Measurements from ENCODE around the gene EPHB2.

EPHB2 gene

DNA sequence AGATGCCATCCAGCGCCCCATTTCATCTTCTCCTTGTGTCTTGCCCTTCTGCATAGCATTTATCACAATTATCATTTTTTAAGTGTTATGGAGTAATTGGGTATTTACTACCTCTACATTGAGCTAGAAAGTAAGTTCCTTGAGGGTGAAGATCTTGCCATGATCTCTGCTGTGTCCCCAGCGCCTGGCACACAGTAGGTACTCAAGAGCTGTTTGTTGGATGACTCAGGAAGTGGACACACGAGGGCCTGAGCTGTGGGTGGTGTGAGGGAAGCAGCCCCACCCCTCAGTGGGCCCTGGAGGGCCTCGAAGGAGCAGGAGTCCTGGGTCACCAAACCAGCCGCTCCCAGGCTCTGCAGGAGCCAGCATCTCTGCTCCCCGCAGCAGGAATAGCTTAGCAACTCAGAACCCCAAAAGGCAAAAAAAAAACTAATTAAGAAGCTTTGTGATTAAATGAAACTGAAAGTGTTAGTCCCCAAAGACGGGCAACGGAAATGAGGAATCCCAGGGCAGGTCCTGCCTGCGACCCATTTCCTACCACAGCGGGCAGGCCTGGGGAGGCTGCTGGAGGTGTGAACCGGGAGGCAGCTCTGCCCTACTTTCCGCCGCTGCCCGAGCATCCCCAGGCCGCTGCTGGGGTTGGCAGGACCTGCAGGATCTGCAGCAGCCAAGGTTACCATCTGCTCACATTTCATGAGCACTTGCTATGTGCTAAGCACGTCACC is 174.3 kb downstream of the EPHB2 start:
- DNase-seq (ENCODE audit: low read depth), result no peak

DNA sequence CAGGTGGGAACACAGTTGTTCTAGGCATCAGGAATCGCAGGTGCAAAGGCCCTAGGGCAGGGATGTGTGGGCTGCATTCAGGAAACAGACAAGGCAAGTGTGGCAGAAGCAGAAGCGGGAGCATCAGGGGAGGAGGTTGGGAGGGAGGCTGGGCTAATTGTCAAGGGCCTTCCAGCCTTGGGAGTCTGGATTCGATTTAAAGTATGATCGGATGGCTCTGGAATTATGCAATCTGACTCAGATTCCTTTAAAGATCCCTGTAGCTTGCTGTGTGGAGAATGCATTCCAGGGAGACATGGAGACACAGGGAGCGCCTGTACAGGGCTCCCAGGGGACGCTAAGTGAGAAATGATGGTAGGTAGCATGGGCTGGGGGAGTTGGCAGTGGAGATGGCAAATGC is 175.6 kb downstream of the EPHB2 start:
- DNase-seq (ENCODE audit: low read depth), result peak; percentile 81

DNA sequence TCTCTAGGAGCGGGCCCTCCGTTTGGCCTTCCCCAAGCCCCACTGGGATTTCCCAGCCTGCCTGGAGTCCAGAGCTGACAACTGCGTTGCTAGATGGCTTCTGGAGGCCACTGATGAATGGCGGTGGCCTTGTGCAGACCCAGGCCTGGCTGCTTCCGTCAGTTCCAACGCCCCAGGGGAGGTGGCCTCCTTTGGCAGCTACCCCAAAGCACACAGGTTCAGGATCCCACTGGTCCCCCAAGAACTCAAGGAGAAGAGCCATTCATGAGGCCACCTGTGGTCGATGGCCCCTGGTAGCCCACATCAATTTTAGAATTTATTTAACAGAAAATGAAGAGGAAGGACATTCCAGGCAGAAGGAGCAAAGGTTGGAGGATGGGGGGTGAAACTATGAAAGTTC is 176.9 kb downstream of the EPHB2 start:
- DNase-seq (ENCODE audit: low read depth), result no peak

DNA sequence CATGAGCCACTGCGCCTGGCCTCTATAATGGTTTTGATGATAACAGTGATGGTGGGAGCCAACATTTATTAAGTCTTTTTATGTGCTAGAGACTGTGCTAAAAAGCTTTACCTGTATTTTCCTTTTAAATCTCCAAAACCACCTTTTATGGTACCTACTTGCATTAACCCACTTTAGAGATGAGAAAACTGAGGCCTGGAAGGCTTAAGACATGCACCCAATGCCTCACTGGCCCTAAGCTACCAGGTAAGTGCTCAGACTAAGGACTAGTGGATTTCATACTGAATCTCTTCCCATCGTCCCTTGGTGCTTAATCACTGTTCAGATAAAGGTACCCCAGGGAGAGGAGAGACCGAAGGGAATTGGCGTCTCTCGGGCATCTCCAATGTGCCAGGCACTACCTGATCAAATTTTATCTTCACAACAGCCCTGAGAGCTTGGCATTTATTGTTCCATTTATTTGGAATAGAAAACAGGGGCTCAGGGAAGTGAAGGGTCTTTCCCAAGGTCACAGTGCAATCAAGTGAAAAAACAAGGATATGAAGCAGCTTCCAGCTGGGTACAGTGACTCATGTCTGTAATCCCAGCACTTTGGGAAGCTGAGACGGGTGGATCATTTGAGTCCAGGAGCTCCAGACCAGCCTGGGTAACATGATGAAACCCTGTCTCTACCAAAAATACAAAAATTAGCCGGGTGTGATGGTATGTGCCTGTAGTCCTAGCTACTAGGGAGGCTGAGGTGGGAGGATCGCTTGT is 177.9 kb downstream of the EPHB2 start:
- no peak for DNase-seq (ENCODE audit: low read depth)

DNA sequence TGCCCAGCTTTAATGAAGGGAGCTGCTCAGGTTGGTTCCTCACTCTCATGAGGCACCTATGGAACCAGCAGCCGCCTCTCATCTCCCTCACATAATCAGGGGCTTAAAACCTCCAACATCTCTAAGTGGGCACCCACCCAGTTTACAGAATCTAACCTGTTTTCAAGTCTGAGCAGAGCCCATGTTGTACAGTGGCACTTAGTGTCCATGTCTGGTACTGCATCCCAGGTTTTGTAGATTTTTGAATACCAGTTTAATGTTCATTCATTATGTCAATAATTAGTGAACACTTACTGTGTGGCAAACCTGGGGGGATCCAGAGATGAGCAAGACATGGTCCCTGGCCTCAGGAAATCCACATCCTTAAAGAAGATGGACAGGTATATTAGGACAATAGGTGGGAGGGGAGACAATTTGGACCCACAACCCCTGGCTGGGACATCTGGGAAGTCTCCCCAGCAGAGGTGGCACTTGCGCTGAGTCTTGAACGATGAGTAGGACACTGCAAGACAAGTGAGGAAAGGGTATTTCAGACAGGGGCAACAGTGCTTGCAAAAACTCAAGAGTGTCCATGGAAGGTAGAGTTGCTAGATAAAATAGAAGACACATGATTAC is 178.7 kb downstream of the EPHB2 start:
- no peak for DNase-seq (ENCODE audit: low read depth)

DNA sequence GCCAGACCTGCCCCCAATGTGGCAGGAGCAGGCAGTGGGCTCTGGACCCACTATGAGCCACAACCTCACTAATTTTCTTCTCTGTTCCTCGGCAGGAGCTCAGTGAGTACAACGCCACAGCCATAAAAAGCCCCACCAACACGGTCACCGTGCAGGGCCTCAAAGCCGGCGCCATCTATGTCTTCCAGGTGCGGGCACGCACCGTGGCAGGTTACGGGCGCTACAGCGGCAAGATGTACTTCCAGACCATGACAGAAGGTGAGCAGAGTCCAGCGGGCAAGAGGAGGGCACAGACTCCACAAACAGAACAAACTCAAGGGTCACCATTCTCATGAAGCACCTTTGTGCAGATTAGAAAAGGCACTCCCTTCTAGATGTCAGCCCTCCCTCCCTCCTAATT is 182.2 kb downstream of the EPHB2 start:
- DNase-seq (ENCODE audit: low read depth), result no peak

DNA sequence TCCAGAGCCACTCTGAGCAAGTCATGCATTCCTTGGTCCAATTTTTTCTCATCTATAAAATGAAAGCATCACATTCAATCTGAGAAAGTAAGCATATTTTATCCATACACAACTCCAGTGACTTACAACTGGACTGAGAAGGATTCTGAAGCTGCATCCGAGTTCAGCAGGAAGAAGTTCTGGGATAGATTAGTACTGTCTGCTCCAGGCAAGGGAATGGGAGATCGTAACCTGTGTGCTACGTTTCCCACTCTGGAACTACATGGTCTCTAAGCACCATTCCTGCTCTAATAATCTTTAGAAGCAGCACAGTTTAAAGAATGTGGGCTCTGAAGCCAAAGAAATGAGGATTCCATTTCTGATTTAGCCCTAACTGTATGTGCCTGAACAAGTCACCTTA is 182.7 kb downstream of the EPHB2 start:
- DNase-seq (ENCODE audit: low read depth), result no peak

DNA sequence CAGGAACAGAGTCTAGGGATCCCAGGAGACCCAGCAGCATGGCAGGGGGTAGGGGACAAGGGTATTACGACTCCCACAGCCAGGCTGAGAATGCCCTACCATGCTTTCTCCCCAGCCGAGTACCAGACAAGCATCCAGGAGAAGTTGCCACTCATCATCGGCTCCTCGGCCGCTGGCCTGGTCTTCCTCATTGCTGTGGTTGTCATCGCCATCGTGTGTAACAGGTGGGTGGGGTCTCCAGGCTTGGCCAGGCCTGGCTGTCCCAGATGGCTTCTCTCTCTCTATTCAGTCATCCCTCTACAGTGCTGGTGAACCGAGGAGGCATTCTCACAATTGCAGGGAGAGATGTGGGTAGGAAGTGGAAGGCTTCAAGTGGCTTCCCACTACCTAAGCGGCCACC is 184.7 kb downstream of the EPHB2 start:
- DNase-seq (ENCODE audit: low read depth), result no peak

DNA sequence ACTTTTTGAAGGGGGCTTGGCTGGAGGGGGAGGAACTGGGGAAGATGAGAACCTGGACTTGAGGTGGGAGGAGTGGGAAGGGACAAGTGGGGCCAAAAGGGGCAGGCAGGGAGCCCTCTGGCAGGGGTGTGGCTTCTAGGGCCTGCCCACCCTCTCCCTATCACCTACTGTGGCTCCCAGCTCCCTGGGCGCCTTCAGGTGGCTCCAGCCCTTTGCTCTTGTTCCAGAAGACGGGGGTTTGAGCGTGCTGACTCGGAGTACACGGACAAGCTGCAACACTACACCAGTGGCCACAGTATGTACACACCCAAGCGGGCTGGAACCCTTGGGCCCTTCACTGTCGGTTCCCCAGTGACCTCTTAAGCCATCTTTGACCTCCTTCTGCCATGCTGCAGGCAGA is 185.5 kb downstream of the EPHB2 start:
- DNase-seq (ENCODE audit: low read depth), result no peak

DNA sequence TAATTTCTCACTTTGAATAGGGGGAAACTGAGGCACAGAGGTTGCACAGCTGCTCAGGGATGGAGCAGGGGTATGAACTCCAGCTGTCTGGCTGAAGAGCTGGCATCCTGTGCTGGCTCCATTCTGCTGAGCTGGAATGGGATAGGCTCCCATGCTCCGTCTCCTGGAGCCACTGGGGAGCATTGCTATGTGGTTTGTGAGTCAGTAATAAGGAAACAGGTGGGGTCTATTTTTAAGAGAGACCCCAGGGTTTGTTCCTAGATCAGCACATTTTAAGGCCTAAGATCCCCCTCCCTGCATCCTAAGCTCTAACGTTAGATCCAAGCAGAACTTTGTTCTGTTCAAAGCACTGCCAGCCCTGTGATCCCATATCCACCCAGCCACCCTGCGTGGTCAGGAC is 189.8 kb downstream of the EPHB2 start:
- DNase-seq (ENCODE audit: low read depth), result no peak

DNA sequence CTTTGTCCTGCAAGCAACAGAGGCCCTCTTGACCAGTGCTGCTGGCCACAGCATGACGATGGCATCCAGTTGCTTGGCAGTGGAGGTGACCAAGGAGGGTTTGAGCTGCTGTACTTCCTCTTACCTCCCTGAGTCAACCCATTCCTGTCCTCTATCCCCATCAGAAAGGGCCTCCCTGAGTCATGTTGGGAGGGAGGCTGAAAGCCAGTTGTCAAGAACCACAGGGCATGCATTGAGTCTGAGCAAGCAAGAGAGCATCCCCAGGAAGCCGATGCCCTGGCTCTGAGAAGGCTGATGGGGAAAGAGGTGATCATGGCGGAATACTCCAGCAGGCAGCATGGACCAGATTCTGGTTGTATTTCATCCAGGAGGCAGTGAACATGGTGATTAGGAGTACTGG is 192.5 kb downstream of the EPHB2 start:
- peak; percentile 26 for DNase-seq (ENCODE audit: low read depth)

DNA sequence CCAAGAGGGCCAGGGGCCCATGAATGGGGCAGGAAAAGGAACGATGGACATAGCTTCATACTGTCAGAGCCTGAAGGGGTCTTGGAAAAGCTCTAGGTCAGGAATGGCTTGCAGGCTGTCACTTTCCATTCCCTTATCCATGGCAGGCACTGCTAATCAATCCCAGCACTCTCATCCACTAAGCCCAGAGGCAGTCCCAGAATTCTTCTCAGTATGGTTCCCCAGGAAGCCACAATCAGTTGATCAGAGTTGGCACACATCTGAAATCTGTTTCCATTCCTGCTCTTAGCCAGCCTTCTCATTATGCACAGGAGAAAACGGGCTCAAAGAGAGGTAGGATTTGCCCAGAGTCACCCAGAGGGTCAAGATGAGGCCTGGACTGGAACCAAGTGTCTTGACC is 196.3 kb downstream of the EPHB2 start:
- DNase-seq (ENCODE audit: low read depth), result no peak

DNA sequence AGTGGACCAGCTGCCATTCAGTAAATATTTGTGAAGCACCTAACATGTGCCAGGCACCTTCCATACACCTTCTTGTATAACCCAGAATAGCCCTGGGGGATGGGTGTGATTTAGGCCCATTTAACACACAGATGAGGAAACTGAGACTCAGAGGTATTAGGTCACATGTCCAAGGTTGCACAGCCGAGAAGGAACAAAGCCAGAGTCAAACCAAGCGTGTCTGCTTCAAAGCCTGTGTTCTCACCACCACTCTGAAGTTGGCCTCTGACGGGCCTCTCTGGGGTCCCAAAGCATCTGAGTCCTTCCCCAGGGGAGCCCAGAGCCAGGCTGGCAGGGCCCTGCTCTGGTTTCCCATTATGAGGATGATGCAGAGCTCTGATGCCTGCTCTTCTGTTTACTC is 196.9 kb downstream of the EPHB2 start:
- no peak for DNase-seq (ENCODE audit: low read depth)

DNA sequence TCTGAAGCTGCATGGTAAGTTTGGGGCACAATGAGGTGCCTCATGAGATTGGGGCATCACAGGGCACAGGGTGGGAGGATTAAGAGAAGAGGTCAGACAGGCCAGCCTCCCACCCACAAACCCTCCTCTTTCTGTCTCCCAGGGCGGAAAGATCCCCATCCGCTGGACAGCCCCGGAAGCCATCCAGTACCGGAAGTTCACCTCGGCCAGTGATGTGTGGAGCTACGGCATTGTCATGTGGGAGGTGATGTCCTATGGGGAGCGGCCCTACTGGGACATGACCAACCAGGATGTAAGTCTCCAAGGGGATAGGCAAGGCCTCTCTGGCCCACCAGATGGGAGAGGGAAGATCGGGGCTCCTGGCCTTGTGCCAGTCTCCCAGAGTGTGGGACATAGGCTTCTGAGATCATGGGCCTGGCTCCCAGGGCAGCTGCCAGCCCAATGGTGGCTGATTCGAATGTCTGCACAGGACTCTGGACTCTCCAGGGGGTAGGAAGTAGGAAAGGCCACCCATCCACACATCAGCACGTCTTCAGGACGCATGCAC is 198.3 kb downstream of the EPHB2 start:
- DNase-seq (ENCODE audit: low read depth), result no peak

DNA sequence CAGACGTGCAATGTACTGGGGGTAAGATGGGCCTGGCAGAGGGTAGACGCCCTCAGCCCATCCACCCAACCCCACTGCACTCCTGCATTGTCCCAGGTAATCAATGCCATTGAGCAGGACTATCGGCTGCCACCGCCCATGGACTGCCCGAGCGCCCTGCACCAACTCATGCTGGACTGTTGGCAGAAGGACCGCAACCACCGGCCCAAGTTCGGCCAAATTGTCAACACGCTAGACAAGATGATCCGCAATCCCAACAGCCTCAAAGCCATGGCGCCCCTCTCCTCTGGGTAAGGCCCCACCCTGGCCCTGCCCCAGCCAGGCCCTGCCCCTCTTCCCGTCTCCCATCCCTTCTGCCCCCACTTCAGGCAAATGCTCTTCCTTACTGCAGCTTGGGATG is 199.6 kb downstream of the EPHB2 start:
- no peak for DNase-seq (ENCODE audit: low read depth)

DNA sequence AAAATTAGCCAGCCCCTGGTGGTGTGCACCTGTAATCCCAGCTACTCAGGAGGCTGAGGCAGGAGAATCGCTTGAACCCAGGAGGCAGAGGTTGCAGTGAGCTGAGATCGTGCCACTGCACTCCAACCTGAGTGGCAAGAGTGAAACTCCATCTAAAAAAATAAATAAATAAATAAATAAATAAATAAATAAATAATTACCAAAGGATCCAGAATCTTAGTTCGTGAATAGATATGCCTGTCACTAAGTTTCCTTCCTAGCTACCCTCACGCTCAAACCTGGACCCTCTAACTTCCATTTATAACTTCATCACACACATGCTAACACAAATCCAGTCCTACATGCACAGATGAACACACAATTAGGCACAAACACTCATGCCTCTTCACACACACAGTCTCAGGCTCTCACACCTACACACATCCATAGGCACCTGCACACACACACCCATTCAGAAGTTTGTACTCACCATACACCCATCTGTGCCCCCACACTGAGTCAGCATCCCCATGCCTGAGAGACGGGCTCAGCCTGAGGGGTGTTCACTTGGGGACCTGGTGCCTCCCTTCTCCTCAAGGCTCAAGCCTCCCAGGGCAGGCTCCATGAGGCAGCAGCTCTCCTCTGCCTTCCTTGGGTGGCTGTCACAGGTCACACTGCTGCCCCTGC is 200.5 kb downstream of the EPHB2 start:
- DNase-seq (ENCODE audit: low read depth), result no peak

DNA sequence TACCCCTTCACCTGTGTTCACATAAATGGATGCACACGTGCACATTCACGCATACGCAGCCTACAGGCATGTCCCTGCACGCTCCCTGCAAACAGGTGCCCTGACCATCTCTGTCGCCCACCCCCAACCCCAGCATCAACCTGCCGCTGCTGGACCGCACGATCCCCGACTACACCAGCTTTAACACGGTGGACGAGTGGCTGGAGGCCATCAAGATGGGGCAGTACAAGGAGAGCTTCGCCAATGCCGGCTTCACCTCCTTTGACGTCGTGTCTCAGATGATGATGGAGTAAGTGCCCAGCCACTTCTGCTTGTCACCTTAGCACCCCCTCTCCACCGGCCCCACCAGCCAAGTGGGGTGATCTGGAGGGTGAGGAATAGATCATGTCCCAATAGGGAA is 201.7 kb downstream of the EPHB2 start:
- DNase-seq (ENCODE audit: low read depth), result no peak

DNA sequence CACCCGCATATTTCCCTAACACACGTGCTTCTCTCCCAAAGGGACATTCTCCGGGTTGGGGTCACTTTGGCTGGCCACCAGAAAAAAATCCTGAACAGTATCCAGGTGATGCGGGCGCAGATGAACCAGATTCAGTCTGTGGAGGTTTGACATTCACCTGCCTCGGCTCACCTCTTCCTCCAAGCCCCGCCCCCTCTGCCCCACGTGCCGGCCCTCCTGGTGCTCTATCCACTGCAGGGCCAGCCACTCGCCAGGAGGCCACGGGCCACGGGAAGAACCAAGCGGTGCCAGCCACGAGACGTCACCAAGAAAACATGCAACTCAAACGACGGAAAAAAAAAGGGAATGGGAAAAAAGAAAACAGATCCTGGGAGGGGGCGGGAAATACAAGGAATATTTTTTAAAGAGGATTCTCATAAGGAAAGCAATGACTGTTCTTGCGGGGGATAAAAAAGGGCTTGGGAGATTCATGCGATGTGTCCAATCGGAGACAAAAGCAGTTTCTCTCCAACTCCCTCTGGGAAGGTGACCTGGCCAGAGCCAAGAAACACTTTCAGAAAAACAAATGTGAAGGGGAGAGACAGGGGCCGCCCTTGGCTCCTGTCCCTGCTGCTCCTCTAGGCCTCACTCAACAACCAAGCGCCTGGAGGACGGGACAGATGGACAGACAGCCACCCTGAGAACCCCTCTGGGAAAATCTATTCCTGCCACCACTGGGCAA is 202.9 kb downstream of the EPHB2 start:
- no peak for DNase-seq (ENCODE audit: low read depth)

DNA sequence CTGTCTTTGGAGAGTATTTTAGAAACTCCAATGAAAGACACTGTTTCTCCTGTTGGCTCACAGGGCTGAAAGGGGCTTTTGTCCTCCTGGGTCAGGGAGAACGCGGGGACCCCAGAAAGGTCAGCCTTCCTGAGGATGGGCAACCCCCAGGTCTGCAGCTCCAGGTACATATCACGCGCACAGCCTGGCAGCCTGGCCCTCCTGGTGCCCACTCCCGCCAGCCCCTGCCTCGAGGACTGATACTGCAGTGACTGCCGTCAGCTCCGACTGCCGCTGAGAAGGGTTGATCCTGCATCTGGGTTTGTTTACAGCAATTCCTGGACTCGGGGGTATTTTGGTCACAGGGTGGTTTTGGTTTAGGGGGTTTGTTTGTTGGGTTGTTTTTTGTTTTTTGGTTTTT is 203.5 kb downstream of the EPHB2 start:
- no peak for DNase-seq (ENCODE audit: low read depth)

DNA sequence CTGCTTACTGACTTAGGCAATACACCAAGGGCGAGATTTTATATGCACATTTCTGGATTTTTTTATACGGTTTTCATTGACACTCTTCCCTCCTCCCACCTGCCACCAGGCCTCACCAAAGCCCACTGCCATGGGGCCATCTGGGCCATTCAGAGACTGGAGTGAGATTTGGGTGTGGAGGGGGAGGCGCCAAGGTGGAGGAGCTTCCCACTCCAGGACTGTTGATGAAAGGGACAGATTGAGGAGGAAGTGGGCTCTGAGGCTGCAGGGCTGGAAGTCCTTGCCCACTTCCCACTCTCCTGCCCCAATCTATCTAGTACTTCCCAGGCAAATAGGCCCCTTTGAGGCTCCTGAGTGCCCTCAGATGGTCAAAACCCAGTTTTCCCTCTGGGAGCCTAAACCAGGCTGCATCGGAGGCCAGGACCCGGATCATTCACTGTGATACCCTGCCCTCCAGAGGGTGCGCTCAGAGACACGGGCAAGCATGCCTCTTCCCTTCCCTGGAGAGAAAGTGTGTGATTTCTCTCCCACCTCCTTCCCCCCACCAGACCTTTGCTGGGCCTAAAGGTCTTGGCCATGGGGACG is 204.1 kb downstream of the EPHB2 start:
- no peak for DNase-seq (ENCODE audit: low read depth)

DNA sequence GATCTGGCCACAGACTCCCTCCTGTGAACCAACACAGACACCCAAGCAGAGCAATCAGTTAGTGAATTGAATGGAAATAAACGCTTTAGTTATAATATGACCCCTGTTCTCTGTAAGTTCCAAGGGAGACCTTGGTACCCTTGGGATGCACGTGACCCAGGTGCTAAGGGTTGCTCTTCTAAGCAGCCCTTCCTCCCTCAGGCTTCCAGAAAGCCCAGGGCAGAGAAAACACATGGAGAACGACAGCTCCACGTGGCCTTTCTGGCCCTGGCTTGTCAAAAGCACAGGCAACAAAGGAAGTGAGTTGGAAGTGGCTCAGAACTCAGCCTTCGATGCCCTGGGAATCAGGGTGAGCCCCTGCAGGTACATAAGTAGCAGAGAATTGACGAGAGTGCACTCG is 204.6 kb downstream of the EPHB2 start:
- DNase-seq (ENCODE audit: low read depth), result no peak
